Activated CD8-positive, alpha-beta memory T cell treated with anti-CD3 and anti-CD28 coated beads for 4 hours (primary cell): ENCODE results near the gene ADAMTSL3.

ENCODE experiments used
- DNase-seq, 2 donors: peaks; one replicate each; pipeline ENCODE4 v3.0.0-alpha.2; 2020; ENCODE audit warnings: low read depth in 2 of 2

ADAMTSL3 gene

DNA sequence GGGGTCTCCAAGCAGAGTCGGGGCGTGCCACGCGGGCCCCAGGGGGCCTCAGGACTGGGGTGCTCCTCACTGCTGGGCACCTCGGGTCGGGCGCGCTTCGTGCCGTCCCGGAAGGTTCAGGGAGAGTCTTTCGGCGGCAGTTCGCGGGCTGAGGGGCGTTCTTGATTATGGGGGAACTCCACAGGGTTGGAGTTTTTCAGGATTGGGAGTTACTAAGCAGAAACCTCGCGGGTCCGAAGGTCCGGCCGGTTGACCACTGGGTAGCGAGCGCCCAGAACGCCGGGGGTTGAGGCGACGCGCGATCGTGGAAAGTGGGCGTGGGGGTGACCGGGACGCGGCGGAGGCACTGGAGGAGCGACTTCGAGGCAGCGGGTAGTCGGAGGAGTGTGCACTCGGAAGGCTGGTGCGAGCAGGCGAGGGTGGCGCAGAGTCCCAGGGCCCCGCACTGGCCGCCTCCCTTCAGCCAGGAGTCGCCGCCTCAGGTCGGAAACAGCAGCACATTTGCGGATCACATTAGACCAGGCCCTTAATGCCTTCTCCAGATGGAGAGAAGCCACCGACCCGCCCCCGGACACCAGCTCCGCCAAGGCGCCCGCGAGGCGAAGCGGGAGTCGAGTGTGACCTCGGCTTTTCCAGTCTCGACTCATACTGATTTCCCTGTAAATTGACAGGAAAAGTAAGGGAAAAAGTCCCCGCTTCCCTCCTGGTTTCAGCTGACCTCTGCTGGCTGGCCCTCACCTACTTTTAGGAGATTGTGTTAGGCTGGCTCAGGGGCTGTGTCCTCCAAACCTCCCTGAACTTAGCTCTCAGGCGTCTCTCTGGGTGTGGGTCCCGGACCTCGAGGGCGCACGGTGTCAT, 685 bp downstream of the ADAMTSL3 start:
- no peak for DNase-seq

DNA sequence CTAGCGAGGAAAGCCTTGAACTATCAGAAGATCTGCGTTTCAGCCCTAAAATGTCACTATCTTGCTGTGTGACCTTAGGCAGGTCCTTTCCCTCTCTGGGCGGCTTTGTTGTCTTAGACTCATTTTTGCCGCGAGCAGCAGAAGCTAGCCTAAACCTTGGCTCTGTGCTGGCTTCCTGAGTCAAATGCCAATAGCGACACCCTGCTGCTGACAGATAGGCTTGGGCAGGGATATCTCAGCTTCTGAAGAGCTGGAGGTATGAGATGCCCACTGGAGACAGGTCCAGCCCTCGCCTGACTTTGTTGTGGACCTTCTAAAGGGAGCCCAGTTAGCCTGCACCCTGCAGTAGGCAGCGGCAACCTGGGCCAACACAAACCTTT, 1.3 kb downstream of the ADAMTSL3 start:
- no peak for DNase-seq

DNA sequence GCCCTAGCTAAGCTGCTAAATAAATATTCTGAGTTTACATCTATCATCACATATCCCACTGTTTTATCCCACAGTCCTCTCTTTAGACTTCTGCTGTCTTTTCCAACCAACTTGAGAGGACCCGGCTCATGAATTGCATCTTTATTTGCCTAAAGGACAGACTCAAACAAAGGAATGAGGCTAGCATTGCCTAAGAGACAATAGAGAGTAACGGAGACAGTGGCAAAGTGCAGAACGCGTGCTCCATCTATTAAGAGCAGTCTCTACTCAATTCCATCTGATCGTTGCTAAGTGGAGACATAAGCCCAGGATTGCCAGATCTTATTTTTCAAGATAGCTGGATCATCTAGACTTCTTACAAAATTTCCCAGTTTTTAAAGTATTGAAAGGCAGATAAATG, 2.3 kb downstream of the ADAMTSL3 start:
- DNase-seq, result no peak

DNA sequence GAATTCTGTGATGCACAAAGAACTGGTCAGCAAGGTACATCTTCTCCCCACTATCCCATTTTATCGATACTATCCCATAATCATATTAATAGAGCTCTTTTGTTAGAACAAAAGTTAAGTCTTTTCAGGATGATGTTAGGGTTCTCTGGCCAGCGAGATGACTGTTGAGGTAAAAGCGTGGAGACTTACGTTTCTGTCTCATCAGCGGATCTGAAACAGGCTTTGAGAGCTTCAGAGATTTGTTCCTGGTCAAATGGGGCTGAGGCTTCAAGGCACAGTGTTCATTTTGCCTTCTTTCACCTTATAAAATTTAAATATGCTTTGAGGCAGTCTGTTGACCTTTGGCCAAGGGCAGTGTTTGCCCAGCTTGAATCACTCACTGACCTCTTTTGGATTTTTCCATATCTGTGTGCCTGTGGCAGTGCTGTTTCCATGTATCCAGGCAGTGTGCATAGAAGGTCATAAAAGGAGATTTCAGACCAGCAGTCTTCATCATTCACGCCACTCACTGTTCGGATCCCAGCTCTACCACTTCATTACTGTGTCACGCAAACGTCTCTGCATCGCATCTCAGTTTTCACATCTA, 3.1 kb downstream of the ADAMTSL3 start:
- no peak for DNase-seq

DNA sequence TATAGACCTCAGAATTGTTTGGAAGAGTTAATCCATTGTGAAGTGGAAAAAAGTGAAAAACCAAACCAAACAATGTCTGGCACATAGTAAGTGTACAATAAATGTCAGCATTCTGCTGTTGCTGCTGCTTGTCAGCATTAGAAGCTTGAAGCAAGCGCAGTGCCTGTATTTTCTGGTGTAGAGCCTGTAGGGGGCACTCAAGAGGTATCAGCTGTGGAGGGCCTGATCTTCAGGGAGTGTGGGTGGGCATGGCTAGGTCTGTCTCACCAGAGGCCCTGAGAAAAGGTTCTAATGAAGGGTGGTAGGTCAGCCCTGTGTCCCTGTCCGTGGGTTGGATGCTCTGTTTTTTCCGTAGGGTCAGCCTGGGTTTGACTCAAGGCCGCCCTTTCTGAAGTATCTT, 3.6 kb downstream of the ADAMTSL3 start:
- DNase-seq, result no peak

DNA sequence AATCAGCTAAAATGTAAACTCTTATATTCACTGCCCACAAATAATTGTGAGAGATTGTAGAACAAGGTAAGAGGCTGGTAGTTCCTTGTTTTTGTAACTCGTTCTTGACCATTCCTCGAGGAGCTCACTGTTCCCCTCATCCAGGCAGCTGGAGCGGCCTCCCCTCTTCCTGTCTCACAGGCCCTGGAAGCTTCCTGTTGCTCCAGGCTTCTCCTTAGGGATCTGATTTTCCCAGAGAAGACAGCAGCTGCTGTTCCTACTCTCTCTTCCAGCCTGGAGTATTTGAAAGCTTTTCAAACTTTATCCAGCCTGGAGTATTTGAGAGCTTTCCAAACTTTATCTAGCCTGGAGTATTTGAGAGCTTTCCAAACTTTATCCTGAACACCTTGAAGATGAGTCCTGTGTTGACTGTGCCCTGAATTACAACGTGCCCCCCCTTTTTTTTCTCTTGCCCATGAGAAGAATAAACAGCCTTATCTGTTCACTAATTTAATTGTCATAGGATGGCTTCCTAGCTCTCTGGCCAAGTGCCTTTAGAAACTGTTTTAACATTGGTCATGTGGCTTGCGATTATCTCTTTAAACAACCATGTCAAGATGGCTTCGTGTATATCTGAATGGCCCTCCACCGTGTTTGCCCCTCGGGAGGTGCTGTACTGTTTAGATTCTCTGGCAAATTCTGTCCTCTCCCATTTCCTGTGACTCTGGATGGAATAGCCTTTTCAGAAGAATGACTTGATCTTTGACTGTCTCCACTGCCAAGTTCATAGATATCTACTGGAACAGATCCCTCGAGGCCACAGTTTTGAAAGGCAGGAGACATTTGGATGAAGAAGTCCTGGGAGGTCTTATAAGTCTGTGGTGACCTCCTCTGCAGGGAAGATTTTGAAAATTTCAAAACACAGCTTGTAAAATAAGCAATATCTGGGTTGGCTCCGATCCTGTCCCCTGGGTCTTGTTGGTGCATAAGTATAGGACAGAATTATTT, 4.8 kb downstream of the ADAMTSL3 start:
- DNase-seq, result no peak

DNA sequence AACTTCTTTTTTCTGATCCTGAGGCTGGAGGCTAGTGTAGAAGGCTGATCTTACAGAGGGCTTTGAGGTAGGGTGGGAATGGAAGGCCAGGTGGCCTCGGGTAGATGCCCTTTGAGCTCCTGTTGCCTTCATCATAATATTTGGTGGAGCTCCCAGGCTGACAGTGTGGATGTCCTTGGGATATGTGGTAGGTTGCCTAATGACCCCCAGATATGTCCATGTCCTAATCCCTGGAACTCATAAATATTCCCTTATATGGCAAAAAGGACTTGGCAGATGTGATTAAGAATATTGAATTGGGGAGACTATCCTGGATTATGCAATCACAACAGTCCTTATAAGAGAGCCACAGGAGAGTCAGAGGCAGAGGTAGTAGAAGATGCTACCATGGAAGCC, 5.5 kb downstream of the ADAMTSL3 start:
- no peak for DNase-seq

DNA sequence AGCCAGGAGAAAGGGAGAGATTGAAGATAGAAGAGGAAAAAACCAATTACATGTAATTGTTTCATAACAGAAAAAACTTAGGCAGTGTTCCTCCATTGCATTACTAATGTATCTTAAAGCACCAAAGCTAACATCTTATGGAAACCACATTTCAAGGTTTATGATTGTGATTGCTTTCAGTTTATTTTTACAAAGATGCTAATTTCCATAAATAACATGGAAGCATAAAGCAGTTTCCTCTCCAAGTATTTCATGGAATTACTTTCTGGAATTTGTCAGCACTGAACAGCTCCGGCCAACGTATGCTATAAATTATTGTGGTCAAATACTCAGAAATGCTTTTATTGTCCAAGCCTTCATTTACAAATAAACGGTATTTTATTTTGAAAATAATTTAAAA, 11.6 kb downstream of the ADAMTSL3 start:
- DNase-seq, result no peak

DNA sequence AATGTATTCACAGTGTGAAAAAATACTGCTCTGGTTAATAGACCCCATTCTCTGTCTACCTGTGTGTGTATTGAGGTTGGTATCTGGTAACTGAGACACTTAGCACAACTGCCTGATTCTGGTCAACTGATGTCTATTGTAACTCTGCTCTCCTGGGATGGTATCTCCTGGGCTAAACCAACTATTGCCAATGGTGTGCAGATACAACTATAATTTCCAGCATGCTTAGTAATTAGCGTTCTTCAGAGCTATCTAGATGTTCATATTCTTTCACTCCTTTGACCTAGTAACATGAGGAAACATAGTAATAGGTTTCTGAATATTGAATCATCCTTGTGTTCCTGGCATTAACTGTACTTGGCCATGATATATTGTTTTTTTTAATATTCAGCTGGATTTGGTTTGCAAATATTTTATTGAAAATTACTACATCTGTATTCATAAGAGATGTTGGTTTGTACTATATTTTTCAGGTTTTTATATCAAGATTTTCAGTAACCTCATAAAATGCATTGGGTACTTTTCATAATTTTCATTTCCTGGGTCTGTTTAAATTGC, 16.8 kb downstream of the ADAMTSL3 start:
- DNase-seq, result no peak

DNA sequence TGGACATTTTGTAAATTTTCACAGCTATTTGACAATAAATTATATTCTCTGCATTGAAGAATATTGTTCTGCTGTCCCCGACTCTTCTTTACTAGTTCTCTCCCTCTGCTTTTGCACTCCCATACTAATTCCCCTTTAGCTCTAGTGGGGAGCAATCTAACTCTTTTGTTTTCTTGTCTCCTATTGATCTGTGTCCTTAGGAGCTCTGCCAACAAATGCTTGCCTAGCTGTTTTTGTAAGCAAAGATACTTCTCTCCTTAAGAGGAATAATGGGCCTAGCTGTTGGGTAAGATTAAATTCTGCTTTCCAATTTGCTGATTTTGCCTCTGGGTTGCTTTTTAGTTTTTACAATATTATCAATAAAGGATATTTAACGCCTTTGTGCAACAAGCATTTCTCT, 17.7 kb downstream of the ADAMTSL3 start:
- no peak for DNase-seq

DNA sequence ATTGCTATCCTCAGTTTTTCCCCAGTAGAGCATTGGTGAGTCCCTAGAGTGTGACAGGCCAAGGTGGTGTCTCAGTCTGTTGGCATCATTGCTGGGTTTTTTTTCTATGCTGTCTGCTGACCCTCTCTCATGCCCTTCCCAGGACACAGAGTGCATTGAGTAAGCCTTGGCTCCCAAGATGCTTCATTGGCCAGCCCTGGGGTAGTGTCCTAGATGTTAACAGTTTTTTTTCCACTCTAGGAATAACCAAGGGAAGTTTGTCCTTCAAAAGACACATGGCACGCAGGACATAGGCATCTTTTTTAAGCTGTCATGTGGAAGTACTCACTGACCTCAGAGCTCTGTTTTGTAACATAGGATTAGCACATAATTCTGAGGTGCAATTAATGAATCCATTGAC, 19.5 kb downstream of the ADAMTSL3 start:
- no peak for DNase-seq

DNA sequence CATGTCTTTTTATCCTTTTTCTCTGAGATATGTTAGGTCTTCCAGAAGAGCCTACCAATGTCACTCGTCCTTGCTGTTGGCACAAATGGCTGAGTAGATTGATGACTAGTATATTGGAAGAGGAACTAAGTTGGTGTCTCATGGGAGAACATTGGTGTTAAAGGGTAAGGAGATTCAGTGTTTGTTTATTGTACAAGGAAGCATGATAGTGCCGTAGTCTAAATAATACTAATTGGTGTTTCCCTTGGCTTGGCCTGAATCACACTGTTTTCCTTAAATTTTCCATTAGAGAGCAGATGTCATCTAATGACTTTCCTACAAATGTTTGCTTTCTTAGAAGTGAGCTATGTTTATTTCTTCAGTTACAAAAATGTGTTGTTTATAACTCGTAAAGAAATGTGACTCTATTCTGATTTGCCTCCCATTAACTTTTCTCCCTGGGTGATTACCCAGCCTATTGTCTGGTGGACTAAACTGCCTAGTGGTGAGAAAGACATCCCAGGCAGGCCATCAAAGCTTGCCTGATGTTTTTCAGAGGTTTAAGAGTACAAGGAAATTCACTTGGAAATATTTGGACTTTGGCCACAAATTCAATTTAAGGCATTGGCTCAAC, 28.7 kb downstream of the ADAMTSL3 start:
- DNase-seq, result no peak

DNA sequence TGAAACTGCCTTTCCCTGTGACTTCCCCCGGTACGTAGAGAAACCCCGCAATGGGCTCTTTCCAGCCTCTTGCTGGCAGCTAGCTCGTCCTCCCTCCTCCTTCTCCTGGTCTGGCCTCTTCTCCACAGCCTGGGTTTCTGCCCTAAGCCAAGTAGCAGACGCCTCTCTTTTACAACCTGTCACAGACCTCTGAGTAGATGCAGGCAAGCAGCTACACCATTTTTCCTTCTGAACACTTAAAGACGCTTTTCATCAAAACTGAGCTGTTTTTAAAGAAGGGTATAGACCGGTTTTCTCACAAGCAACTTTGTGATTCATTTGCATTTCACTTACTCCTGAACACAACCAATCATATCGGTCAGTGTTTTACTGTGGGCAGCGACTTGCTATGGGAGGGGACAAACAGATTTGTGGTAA, 32.0 kb downstream of the ADAMTSL3 start:
- DNase-seq, result no peak

DNA sequence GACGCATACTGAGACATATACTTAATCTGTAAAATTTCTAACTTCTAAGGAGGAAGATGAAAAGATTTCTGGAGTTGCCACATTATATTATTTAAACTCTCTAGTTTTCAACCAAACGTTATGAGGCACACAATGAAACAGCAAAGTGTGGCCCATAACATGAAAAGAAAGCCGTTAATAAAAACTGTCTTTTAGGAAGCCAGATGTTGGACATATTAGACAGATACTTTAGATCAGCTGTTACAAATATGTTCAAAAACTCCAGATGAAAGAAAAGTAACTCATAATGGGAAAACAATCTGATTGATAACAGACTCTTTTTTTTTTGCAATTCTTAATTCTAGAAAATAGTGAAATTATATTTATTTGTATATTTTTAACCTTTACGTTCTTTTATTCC, 34.3 kb downstream of the ADAMTSL3 start:
- DNase-seq, result no peak

DNA sequence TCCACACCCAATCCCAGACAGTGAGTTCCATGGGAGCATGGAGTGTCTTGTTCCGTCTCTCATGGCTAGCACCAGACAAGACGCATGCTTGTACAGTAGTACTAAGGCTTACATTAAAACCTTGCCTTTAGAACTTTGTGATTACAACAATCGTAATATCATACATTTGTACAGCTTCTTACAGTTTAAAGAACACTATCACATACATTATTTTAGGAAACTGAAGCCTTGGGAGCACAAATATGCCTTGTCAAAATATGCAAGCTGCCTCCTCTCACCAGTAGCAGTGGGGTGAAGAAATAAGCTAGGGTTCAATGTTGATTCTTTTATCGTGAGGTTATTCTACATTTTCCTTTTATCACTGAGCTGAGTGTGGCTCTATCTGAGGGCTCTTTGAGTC, 36.8 kb downstream of the ADAMTSL3 start:
- DNase-seq, result no peak

DNA sequence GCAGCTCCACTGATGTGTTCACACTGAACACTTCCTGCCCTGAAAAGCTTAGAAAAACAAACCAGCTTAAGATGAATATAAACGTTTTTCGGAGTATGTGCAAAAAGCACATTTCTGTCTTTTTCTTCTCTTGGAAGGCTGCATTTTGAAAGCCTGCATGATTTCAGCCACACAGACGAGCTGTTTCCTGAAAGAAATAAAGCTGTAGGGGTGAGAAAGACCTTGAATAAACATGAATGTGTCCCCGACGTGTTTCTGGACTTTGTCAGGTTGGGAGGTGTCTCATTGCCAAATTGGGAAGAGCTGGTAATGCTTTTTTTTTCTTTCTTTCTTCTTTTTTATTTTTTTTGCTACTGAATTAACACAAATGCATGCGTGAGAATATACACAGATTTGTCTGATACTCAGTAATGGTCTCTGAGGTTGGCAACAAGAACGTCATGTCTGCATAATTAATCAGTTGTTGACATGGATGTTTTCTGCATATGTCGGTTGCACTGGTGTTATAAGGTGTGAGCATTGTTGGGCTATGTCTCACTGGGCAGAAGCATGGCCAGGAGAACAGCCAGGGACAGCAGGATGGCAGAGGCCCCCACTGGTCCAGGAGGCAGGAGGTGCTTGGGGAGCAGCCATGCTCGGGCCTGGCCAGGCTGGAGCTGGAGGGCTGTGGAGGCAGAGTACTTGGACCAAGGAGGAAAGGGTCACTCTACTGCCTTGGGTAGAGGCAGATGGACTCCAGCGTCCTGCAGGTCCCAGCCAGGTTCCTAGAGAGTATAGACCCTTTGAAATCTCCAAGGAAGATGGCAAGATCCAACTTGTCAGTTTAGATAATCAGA, 39.0 kb downstream of the ADAMTSL3 start:
- no peak for DNase-seq

DNA sequence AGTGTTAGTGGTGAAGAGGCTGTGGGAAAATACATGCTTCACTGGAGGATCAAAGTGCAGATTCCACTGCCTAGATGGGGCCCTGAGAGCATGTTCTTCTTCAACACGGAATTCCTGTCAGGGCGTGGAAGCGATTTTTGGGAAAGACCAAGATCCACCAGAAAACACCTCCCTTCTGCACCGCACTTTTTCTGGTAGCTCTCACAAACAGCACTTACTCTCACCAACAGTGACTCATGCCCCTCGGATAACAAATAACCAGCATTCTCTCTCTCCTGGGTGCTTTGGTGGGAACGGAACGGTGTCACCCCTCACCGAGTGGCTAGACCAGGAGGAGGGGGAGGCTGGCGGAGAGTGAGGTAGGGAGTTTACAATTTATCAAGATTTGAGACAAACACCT, 40.1 kb downstream of the ADAMTSL3 start:
- no peak for DNase-seq

DNA sequence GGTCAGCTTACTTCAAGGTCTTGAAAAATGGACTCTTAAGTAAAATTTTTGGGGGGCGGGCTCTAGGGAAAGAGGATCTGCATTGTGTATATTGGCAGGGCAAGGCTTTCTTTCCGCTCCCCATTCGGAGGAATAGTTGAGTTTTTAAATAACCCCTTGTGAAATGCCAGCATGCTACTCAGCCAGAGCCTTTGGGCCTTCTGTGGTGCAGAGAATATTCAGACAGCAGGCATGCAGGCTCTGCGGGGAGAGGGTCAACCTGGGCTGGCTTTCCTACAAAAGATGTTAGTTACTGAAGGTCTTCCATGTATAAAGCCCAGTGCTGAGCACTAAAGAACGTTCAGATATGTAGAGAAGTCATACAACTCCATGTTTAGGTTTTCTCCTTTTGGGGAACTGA, 40.6 kb downstream of the ADAMTSL3 start:
- DNase-seq, result no peak

DNA sequence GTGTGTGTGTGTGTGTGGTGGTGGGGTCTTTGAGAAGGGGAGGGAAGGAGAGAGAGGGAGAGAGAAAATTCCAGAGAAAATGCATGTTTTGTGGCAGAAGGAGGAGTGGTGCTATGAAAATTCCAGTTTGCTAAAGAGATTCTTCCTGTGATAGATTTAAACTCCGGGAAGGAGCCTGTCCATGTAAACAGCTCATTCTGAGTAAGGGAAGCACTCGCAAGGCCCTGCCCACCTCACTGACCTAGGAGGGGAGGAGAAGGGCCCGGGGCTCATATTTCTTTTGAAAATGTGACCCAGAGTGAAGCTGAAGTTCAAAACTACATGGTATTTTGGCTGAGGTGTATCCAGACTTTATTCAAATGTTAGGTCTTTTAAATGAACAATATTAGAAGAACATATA, 41.3 kb downstream of the ADAMTSL3 start:
- DNase-seq, result no peak

DNA sequence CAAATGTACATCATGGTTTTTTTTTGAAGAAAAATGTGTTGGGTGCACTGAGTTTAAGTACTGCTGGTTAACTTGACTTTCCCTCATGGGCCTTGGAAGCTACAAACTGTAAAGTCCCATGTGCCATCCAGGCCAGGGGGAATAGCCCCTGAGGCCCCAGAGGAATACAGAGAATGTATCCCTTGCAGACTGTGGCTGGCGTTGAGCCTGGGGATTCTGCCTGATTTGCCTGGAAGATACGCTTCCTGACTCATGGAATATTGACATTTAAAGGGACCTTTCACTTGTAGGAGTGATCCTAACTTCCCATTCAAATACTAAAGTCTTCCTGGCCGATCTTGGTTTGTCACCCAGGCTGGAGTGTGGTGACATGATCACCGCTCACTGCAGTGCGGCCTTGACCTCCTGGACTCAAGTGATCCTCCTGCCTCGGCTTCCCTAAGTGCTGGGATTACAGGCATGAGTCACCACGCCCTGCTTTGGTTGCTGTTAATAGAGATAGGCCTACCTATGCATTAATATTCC, 42.0 kb downstream of the ADAMTSL3 start:
- DNase-seq, result no peak

DNA sequence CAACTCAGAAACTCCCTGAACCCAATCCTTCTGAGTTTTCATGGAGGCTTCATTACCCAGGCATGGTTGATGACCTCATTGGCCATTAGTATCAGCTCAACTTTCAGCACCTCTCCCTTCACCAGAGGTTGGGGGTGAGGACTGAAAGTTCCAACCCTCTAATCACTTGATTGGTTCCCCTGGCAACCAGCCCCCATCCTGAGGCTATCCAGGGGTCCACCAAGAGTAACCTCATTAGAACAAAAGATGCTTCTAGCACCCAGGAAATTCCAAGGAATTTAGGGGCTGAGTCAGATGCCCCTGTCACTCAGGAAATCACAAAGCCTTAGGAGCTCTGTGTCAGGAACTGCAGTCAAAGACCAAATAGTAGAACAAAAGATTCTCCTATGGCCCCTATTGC, 43.8 kb downstream of the ADAMTSL3 start:
- DNase-seq, result no peak
